DMS153 treated with DMSO at 0.1 percent for 48 hours (cell line): ENCODE measurements around the gene CCR5AS.
"Not testable (repeated sequence)": the region's sequence is repeated elsewhere in the genome, so short reads cannot be mapped to it uniquely, and the experiment has no call there.

Experiments
- DNase-seq: peaks from one replicate; lab custom pipeline; 2025; ENCODE audit not compliant: unreplicated experiment; lab: John Stamatoyannopoulos, UW

The CCR5AS gene

DNA sequence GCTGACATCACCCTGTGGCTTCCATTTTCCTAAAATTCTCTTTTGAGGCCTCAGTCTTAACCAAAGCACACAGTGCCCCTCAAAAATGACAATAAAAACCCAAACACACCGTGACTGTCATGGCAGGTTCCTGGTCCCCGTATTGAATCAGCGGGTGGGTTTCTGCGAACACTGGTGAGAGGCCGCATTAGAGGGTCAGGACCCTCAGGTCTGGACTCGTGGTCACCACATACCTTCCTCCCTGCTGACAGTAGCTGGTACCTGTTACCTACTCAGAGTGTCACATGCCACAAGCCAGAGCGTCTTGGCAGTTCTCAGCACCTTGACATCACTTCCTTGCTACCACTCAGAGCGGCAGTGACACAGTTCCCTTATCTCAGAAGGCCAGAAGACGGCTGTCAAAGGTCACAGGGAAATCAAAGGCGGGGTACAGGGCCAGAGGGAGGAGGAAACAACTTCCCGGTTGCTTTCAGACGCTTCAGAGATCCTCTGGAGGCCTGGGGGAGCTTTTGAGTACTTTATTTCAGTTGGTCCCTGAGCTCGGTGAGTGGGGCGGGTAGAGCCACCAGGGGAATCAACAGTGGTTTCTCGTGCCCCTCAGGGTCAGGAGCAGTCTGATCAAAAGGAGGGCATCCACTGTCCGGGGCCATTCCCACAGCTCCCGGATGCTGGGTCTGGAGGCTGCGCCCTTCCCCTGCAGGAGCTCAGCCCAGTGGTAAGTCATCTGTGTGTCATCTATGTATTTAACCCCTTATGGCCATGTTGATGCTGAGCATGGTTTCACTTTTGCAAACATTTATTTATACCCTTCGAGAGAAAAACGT, at the start of gene CCR5AS, which contains the start of gene CCRL2:
Gene CCR5AS, minus strand, starts transcription at position 279 of the 824 bp plus-strand sequence.
Gene CCRL2, plus strand, starts transcription at position 472 of the 824 bp plus-strand sequence. CDS start 821 bp downstream, outside the sequence.
- no peak for DNase-seq

DNA sequence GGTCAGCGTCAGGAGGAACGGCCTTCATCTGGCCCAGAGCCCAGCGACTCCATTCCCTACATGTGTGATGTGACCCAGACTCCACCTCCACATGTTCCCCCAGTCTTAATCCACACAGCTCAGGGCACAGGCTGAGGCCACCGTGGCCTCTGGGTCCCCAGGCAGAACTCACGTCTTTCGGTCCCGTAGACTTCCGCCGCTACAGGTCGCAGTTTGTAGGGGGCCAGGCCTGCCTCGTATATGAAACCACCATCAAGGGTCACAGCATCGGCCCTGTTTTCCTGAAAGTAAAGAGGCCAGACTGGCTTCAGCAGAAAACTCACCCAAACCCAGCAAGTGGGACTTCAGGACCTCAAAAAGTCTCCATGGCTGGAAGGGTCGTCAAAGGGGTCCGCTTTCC, 49.3 kb upstream of the CCR5AS start:
- DNase-seq, result no peak

DNA sequence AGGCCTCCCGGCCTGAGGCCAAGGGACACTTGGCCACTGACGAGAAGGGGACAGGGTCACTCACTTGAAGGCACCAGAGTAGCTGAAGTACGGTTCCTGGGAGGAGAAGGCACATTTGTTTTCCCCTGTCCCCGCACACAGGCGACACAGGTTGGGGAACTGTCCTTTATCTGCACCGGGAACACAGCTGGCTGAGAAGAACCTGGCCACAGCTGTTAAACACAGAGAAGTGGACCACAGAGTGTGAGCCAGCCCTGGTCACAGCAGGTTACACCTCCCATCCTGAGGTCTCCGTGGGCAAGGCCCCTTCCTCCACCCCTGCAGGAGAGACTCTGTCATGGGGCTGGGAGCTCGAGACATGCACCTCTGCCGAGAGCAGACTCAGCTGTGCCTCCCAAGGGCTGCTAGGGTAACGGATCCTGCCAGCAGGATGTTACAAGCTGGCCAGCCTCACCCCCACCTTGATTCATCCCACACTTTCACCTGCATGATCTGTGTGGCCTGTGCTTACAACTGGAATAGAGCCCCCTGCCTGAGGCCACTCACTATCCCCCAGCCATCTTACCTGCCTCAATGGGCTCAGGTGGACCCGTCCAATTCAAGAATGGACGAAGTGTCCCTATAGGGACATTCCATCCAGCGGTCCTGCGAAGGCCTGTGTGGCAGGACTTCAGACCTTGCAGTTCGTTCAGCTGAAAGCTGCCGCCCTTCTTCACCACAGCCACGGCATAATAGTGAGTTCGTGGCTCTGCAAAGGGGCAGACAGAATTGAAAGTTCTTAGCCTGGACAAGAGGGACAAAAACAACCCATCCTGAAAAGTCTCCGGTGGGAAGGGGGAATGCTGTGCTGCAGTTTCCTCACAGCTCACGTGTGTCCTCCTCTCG, 48.6 kb upstream of the CCR5AS start:
- no peak for DNase-seq

DNA sequence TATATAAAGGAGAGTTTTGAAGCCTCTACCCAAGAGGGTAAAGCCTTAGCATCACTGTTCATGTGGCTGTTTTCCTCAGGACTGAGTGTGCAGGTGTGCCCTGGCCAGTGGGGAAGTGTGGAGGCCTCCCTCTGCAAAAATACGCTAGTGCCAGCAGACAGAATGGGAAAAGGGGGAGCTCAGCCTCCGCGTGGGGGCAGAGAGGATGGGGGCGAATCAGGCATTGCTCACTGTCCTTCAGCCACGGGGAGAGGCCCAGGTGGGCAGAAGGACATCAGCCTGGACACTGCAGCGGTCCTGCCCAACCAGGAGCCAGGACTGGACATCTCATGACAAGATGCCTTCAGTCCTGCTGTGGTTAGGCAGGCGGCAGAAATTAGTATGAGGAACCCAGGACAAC, 47.7 kb upstream of the CCR5AS start:
- no peak for DNase-seq

DNA sequence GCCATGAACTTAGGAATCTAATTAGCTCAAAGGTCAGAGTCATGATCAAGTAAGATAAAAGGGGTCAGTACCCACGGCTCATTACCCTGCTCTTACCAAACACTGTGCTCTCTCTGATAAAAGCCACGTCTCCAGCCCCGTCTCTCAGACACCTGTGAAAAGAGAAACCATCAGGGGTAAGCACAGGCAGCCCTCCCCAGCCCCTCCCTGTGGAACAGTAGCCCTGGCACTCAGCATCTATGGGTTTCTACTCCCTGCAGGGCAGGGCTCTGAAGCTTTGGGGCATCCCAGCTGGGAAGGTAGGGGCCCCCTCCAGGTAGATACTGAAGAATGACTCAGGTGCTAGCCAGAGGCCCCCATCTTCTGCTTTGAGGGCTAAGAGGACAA, 47.3 kb upstream of the CCR5AS start:
- DNase-seq, result no peak

DNA sequence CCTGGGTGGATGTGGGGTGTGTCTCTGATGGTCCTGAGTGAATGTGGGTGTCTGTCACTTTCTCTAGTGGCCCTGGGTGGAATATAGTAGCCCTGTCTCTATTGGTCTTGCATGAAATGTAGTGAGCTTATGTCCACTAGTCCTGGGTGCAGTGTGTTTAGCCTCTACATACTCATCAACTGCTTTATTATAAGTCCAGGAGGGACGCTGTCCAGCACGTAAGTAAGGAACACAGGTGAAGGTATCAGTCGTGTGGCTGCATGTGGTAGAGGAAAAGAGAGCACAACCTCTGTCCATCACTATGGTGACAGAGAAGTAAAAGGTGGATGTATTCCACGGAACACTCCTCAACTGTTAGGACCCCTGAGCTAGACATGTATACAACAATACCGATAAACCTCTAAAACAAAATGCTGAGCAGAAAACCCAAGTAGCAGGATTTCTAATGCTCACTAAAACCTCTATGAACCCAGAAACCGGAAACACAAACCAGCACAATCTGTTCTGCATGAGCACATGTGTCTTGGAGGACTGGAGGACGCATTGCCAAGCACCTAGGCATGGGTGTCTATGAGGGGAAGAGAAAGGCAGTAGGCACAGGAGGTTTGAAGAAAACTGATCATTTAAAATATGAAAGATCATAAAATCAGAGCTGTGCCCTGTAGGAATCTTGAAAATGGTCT, 46.8 kb upstream of the CCR5AS start:
- DNase-seq, result no peak

DNA sequence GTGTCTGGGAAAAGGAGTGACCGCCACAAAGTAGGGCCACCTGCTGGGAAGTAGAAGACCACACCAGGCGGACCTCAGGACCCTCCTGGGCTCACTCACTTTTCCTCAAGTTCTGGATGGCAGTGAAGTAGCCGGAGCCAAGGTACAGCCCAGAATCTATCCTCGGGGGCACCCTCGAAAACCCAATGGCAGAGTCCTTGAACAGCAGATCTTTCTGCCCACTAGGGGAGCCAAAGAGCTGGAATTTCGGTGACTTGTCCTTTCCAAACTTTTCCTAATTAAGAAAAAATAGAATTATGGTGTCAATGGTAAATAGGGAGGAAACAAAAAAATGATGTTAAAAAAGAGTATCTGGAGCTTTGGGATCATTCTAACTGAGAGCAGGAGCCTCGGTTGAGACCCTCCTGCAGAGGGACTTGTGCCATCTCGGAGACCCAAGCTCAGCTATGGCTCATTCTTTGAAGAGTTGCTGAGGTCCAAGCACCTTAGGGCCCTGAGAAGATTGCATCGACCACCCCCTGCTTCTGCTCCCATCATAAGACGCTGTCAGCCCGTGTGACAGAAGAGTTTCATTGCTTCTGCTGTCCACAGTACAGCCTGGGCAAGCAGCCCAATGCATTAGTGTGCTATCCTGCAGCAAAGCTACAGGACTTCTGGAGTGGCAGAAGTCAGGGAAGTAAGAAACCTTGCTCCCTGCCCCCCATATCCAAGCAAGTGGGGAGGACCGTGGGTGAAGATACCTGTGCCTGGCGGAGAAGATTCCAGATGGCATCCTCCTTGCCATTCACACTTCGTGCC, 43.1 kb upstream of the CCR5AS start:
- no peak for DNase-seq

DNA sequence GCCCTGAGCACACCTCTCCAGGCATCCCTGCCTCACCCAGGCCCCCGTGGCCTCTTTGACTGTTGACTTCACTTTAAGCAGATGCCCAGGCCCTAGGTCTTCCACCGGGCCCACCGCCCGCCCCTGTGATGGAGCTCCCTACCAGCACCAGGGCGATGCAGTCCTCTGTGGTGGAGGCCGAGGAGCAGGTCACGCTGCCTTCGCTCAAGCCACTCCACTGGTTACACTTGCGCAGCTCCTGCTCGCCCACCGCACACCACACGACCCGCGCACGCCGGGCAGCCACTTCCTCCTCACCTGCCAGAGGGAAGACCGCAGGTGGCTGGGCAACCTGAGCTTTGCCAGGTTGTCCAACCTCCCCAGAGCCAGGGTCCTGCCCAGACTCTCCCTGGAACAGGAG, 41.9 kb upstream of the CCR5AS start:
- DNase-seq, result no peak

DNA sequence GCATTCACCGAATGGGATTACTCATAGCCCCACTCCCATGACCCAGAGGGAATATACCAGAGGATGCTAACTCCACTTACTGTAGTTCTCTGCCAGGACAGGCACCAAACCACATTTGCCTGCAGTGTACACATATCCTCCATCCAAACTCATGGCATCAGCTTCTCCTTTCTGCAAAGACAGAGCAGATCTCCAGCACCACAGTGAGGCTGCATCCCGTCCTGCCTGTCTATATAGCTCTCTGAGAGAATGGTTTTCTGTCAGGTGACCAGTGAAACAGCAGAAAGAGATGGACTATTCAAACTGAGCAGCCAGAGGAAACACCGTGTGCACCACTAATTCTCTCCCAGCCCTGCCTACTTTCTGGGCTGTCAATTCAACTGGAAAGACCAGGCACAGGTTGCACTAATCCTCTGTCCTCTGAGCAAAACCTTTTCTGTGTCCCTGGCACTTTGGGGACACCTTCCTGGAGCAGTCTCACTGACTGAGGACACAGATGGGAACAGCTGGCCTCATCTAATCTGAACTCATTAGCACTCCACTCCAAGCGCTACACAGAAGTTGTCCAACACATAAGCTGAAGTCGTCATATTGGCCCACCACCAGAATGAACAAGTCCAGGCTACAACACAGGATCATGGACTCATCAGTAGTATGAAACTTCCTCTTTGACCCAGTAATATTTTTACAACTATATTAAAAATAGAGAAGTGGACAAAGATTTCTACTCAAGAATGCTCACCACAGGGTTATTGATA, 40.5 kb upstream of the CCR5AS start:
- DNase-seq, result no peak

DNA sequence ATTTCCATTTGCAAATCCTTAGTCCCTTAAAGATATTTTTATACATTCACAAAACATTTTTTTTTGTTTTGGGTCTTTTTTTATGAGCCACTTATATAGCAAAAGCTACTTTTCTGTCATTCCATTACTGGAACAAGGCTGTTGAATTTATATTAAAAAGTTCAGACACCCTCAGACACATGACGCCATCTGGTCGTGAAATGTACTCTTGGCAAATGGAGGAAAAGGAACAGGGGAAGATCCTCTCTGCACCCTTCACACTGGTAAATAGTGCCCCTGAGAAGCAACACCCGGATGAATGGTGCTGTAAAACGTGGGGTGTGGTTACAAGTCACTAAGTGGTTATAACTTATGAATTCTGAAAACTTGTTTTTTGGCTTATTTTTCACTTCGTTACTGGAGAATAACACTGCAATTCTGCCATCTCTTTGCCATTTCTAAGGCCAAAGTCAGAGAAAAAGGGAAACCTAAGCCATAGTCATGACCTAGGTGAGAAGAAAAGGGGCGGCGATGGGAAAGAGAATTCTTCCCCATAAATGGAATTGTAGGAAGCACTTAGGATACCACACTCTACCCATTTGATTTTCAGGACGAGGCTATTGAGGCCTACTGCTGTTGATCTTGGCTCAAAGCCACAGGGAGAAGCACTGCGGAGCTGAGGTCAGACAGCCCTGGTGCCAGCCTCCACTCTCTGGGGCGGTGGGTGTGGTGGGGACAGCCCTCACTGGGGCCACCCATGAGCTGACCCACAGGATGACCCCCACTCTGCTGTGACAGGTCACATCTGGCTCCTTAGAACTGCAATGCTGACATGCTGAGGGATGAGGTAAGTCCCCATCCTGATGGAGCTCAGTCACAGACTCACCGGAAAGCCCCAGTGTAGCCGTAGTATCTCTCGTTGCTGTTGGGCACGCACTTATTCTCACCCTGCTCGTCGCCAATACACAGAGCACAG, 36.0 kb upstream of the CCR5AS start:
- DNase-seq, result peak; percentile 12

DNA sequence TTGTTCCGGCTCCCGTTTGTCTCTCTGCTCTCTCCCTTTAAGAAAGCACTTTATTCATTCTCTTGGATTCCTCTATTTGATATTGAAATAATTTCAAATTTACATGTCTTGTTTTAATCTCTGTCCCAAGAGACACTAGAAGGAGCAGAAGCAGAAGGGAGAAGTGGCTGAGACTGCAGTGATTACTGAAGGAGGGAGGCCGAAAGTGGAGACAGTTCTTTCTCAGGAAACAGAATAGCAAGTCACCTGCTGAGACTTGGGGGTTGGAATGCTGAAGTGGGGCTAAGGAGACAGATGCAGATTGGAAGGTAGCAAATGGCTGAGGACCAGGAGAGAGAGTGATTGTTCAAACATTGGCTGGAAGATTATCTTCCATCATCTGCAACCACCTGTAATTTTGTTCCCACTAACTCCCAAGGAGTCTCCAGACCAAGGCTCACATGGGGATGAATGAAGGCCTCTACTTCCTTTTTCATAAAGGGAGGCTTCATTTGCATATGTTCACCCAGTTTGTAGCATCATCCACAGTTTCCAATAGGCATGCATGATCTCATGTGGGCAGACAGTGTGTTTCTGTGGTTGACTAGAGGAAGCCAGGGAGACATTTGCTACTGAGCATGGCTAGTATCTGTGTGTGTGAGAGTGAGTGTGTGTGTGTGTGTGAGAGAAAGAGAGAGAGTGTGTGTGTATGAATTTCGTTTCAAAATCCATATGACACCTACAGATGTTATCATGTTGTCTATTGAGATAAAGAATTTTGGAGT, 33.8 kb upstream of the CCR5AS start:
- DNase-seq, result no peak

DNA sequence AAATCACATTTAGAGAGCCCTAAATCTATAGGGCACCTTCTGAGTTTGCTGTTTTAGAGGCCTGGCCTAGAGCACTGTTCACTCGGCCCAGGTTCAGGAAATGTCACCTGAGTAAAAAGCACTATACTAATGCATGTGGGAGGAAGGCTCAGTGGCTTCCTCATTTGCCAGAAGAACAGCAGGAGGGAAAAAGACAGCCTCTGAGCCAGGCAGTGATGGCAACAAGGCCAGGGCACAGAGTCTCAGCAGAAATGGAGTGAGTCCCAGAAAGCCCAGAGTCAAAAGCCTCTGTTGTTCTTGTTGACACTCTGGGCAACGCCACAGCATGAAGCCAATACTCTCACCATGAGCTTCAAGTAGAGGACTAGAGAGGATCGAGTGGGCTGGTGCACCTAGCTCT, 32.0 kb upstream of the CCR5AS start:
- DNase-seq, result no peak

DNA sequence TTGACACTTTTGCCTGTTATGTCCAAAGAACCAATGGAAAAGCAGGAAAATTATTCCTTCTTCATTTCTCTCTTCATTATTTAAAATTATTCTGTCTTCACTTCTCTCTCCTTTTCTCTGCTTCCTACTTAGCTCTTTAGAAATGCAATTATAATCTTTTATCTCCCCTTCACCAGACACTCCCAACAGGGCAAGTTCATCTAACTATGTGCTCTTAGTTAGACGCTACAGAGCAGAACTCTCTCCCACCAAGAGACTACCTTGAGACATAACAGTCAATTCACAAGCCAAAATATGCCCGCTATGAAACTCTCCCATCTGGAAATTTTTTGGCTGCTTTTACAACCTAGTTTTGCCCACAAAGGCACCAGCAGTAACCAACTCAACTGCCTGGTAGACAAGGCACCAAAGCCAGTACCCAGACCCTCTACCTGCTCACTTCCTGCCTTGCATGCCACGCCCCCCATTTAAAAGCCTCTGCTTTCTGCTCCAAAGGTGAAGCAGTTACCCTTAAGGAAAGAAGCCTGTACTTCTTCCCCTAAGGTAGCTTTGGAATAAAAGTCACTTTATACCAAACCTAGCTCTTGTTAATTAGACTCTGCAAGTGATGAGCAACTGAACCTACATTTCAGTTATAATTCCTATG, 28.3 kb upstream of the CCR5AS start:
- DNase-seq, result no peak

DNA sequence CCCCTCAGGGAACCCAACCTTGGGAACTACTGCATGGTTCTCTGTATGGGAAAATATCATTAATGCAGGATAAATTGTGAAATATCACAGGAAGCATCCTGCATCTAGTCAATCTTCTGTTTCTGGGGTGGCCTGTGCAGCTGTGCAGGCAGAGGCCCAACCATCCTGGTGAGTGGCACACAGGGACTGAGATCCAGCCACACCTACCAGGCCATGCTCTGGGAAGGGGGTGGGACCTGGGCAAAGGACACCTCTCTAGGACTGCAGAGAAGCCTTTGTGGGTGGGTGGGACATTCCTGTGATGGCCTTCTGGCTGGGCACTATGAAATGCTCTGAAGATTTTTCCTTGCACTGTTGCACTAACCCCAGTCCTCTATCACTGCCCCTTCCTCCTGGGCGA, 27.0 kb upstream of the CCR5AS start:
- DNase-seq, result no peak

DNA sequence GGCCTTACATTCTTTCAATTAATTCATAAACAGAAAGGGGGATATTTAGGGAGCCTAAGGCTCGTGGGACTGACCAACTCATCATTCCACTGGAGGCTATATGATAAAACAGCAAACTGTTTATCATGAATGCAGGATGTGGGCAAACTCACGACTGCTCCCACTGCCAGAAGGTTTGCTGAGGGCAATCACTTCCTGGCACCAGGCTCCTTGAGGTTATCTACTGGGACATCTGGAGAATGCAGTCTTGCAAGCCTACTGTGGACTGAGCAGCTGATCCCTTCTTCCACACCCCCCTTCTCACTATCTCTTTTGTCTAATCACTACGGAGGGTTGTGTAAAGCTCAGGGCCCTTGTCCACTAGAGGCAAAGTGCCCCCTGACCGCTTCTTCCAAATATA, 26.3 kb upstream of the CCR5AS start:
- DNase-seq, result not testable (repeated sequence)

DNA sequence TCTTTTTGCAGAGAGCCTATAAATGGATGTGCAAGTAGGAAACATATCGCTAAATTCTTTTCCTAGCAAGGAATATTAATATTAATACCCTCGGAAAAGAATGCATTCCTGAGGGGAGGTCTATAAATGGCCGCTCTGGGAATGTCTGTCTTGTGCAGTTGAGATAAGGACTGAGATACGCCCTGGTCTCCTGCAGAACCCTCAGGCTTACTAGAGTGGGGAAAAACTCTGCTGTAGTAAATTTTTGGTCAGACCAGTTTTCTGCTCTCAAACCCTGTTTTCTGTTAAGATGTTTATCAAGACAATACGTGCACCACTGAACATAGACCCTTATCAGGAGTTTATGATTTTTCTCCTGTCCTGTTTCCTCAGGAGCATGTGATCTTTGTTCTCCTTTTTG, 25.0 kb upstream of the CCR5AS start:
- DNase-seq, result not testable (repeated sequence)

DNA sequence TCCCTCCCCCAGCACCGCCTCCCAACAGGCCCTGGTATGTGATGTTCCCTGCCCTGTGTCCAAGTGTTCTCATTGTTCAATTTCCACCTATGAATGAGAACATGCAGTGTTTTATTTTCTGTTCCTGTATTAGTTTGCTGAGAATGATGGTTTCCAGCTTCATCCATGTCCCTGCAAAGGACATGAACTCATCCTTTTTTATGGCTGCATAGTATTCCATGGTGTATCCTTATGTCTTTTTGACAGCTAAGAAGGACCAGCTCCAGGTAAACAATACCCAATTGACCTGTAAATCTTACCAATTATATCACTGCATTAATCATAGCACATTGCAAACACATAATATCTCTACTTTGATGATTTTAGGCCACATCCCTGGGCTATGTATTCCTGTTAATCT, 24.0 kb upstream of the CCR5AS start:
- not testable (repeated sequence) for DNase-seq

DNA sequence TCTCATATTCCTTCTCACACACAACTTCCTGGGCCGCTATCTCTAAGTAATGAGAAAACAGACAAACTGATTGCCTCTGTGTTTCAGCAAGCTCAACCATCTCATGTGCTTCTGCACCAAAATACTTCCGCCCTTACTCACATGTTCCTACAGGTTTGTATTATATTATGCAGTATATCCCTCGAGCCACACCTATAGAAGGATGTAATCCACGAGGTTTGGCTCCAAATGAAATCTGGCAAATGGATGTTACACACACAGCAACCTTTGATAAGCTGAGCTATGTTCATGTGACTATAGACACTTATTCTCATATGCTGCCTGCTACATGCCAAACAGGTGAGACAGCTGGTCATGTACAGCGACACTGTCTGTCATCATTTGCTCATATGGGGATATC, 22.8 kb upstream of the CCR5AS start:
- no peak for DNase-seq
